Astrocyte of the hippocampus (primary cell): ENCODE data around the gene PTGES2.

Experiments
- DNase-seq: peaks from one replicate; pipeline ENCODE4 v3.0.0; 2011; ENCODE audit warnings: low read depth, low spot score

The PTGES2 gene

DNA sequence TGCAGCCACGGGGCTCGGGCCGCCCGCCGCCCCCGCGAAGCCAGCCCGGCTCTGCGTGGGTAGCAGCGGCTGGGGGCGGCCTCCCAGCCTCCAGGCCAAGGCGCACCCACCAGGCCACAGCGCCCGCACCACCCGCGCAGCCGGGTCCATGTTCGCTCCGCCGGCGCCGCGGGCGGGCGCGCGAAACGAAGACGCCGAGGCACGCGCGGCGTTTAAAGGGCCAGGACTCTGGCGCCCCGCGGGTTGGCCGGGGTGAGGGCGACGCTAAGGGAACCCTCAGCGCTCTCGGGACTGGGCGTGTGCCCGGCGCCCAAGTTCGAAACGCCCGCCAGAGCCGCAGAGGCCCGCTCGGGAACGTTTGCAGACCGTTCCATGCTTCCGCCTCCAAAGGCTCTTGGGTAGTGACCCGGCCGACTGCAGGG, at the start of gene PTGES2:
TSS of gene PTGES2 (minus strand) at position 162 of the 422 bp plus-strand sequence. CDS start at position 150, 12 bp downstream.
- DNase-seq, result peak; percentile 95

DNA sequence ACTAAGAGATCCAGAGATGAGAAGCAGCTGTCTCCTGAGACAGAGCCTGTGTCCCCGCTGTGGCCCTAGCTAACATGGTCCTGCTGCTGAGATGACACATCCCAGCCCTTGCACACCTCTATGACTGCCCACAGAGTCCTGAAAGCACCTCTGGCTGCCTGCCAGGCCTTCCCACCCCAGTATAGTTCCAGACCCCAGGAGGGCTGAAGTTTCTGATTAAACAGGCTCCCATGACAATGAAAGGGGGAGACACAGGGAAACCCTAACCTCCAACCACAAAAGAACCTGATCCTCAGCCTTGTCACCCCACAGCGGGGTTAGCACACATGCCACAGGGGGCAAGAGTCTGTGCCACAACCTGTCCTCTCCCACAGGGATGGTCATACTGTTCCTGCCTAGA, 48.2 kb upstream of the PTGES2 start:
- DNase-seq, result no peak

DNA sequence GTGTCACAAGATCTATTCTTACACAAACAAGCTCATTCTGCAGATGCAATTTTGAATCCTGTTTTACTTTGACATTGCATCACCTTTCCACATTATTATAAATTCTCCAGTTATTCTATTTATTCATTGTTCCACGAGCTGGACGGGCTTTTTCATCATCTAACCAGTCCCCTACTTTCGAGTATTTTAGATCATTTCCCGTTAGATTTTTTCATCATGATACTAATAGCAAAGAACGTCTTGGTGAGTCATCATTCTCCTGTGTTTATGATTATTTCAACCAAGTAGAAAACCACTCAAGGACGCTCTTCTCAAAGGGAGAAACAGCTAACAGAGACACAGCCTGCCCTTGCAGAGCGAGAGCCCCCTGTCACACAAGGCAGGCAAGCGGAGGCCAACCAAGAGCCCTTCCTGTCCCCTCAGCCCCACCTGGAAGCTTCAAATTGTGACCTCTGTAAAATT, 47.6 kb upstream of the PTGES2 start:
- DNase-seq, result peak; percentile 35

DNA sequence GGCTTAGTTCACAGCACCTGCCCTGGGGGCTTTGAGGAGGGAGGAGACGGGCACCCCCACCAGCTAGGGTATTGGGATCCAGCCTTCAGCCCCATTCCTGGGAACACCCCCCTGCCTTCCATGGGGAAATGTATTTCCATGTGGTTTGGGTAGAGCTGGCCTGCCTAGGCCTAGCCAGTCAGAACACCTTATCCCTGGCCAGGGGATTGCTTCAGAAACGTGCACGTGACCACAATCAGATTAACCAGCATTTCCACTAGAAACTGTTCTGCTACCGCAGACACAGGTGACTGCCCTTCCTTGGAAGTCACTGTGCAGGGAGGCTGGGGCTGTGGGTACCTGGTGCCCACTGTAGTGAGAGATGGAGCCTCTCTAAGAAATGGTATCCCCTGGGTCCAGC, 46.5 kb upstream of the PTGES2 start:
- DNase-seq, result no peak

DNA sequence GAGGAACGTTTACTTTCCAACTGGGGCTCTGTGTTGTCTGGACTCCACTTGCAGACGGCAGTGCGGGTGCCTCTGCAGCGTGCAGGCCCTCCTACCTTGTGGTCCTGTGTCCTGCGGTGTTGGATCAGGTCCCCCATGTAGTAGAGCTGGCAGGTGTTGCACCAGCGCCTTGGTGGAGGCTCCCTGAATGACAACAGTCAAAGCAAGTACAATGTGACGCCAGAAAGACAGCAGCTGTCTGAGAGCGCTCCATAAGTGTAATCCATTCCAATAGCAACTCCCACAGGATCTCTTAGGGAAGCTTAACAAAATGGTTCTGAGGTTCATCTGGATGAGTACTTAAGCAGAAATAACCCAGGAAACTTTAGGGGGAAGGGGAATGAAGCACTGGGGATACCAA, 42.4 kb upstream of the PTGES2 start:
- no peak for DNase-seq

DNA sequence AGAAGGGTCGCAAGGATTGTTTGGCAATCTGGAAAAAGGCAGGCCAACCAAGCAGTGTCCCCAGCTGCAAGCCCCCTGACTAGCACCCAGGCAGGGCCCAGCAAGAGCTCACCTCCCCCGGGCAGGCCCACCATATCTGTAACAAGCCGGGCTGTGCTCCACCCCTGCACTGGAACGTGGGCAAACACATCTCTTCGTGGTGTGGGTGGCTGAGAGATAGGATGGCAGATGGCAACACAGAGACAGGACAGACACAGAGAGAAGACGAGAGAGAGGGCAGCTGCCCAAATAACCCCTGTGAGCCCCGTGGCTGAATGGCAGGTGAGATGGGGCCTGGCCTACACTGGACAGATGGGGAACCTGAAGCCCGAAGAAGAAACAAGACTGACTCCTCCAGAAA, 42.0 kb upstream of the PTGES2 start:
- DNase-seq, result no peak

DNA sequence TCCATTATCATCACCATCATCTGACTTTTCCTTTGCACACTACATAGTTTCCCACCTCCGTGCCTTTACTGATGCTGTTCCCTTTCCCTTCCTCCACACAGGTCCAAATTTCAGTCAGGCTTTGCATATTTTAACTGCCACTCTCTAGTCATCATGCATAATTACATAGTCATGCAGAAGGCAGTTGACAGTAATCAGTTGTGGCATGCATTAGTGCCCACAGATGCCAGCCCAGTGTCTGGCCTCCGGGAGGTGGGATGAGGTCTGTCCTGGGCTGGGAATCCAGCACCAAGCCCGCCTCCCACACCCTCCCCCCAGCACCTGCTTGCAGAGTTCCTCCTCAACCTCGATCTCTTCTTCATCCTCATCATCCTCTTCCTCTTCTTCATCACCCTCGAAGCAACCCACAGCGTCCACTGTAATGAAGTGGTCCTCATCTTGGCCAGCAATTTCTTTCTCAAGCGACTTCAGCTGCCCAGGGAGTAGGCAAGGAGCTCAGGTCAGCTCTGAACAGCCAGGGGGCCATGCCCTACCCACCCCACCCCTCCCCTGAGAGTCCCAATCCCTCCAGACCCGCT, 41.3 kb upstream of the PTGES2 start:
- DNase-seq, result peak; percentile 48

DNA sequence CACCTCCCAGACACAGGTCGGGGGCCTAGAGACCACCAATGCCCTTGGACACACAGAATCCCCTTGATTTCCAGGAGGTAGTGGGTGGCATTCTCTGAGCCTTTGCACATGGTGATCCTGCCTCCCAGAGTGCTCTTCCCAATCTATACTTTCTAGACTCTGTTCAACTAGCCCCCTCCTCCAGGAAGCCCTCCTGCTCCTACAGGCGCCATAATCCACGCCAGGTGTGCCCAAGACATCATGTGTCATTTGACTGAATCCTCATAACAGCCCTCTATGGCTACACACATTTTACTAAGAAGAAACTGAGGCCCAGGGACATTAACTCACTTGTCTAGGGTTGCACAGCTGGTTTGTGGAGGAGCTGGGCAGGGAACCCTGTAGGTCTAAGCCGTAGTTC, 39.7 kb upstream of the PTGES2 start:
- DNase-seq, result no peak

DNA sequence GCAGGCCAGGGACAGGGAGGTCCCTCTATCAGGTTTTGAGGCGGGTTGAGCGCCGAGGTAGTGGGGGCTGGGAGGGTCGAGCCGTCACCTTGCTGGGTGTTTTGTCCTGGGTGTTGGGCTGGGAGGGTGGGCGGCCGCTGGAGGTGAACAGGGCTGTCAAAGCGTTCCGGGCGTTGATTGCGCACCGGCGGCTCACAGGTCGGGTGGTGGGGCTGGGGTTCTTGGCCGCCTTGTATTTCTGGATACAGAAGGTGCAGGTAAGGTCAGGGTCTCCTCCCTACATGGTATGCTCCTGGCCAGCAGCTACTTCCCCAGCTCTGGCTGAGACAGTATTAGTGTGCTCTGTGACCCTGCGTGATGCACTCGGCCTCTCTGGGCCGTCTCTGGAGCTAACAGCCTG, 38.6 kb upstream of the PTGES2 start:
- DNase-seq, result no peak

DNA sequence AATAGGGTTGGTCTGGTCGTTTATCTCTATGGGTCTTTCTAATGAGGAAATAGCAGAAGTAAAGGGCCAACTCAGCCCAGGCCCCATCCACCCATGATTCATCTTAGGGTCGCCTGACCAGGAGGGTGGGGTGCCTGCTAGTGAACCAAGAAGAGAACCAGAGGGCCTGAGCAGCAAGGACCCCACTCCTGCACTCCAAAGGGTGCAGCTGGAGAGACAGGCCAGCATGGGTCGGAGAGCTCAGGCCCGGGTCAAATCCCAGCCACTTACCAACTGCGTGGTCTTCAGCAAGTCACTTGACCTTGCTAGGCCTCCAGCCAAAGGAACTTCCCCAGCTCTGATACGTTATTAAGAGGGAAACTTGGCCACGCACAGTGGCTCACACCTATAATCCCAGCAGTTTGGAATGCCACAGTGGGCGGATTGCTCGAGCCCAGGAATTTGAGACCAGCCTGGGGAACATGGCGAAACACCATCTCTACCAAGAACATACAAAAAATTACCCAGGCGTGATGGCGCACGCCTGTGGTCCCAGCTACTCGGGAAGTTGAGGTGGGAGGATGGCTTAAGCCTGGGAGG, 36.9 kb upstream of the PTGES2 start:
- peak; percentile 48 for DNase-seq

DNA sequence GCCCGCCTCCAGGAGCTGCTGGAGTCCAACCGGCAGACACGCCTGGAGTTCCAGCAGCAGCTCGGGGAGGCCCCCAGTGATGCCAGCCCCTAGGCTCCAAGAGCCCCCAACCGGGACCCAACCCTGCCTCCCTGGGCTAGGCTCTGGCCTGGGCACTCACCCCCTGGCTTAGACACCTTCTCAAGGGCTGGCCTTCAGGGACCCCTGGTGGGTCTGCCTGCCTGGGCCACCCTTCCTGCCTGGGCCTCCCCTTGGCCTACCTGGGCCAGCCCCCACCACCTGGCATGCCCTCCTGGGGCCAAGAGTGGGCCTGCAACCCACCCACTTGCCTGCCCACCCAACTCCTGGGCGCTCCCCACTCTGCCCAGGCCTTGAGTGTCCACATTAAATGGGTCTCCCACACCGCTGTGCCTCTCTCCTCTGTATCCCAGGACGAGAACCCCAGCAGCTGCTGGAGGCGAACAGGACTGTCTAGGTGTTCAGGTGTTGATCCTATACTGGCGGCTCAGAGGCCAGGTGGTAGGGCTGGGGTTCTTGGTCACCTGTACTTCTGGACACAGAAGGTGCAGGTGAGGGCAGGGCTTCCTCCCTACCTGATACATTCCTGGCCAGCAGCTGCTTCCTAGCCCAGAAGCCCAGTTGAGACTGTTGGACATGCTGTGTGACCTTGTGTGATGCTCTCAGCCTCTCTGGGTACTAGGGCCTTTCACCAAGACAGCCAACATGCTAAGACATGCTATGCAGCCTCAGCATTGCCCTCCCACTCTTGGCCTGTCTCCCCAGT, 36.2 kb upstream of the PTGES2 start:
- DNase-seq, result no peak

DNA sequence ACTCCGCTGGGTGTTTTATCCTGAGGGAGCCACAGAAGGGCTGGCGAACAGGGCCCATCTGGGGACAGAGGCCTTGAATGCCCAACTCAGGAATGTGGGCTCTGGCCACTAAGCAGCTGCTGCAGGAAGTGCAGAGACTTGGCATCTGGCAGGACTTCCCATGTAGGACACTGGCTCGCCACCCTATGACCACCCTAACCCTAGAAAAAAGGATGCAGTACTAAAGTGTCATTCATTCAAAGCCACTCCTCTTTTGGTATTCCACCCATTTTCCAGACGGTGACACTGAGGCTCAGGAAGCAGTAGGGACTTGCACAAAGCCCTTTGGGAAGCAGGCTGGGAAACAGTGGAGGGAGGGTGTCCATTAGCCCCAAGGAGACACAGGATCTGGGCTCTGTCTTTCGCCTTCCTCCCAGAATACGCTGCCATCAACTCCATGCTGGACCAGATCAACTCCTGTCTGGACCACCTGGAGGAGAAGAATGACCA, 35.5 kb upstream of the PTGES2 start:
- no peak for DNase-seq

DNA sequence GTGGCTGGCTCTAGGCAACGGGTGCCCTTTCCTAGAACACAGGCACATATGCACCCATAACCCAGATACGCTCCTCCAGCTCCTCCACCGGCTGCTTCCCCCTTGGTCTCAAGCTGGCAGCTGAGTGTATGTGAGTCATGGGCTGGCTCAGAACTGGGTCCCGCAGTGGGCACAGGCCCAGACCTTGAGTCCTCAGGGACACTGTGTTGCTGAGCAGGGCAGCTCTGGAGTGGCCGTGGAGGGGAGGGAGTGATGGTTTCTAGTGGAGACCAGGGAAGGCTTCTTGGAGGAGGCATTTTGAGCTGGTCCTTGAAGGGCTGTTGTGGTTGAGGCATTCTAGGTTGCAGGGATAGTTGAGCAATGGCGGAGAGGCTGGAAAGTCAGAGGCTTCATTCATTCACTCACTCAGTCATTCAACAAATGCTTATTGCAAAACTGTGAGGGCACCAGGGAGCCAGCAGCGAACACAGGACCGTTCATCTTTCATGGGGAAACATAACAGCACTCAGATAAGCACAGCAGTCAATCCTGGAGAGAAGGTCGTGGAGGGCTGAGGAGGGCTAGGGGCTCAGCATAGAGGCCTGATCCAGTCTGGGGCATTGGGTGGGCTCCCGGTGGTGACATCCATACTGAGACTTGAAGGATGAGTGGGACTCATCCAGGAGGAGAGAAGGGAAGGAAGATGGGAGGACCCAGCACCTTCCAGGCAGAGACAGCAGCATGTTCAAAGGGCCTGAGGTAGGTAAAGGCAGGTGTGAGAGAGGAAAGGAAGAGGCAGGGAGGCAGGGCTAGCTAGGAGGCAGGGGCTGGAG, 34.9 kb upstream of the PTGES2 start:
- DNase-seq, result peak; percentile 73

DNA sequence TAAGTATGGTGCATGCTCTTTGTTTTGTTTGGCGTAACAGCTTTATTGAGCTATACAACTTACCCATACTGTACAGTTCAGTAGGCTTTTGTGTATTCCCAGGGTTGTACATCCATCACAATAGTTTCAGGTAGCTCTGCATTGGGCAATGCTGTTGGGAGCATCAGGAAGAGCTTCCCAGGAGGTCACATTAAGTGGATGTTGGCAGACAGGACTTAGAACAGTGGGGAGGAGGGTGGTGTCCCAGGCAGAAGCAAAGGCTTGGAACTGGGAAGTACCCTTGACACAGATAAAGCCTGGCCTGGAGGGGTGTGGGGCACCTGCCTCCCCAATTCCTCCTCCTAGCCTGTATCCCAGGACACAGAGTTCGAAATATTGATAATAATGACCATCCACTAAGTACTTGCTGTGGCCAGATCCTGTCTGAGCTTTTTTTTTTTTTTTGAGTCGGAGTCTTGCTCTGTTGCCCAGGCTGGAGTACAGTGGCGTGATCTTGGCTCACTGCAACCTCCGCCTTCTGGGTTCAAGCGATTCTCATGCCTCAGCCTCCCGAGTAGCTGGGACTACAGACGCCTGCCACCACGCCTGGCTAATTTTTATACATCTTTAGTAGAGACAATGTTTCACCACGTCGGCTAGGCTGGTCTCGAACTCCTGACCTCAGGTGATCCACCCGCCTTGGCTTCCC, 33.8 kb upstream of the PTGES2 start:
- no peak for DNase-seq

DNA sequence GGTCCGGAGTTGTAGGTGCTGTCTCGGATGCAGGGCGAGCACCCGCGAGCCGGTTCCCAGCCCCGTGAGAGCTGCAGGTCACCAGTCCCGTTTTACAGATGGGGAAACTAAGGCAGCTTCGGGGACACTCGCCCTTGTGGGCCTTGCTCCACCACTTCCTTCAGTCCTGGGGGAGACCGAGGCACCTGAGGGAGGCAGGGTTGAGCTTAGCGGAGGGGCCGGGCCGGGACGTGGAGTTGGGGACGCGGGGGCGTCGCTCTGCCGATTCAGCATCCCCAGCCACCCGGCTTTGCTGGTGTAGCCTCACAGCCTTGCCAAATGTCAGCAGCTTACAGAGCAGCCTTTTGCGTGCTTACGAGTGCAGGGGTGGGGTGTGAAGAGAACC, 33.1 kb upstream of the PTGES2 start:
- DNase-seq, result peak; percentile 38

DNA sequence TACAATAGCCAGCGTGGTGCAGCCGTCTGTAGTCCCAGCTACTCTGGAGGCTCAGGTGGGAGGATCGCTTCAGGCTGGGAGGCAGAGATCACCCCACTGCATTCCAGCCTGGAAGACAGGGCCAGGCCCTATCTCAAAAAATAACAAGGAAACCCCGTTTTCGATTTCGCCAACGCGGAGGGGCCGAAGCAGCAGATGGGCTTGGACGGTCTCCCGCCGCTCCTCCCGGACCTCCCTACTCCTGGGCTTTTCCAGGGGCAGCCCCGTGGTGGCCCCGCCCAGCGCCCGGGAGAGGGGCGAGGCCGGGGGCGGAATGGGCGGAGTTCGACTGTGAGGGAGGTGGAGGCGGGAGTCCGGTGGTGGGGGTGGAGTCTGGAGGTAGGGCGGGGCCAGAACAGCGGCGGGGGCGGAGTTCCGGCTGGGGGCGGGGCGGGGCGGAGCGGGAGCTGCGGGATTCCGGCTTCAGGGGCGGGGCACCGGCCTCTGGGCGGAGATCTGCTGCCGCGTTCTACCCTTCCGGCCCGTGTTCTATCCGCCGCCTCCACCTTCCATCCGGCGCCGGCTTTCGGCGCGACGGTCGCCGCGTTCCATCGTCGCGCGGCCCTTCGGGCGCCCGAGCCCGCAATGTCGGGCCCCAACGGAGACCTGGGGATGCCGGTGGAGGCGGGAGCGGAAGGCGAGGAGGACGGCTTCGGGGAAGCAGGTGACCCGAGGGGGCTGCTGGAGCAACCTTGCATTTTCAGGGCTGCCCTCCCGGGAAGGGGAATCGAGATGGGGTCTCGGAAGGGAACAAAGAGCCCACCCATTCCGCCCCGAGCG, 32.5 kb upstream of the PTGES2 start, which contains the start of gene BBLN:
TSS of gene BBLN (plus strand) at position 482 of the 819 bp plus-strand sequence. CDS start at position 625, 143 bp downstream.
- DNase-seq, result peak; percentile 96

DNA sequence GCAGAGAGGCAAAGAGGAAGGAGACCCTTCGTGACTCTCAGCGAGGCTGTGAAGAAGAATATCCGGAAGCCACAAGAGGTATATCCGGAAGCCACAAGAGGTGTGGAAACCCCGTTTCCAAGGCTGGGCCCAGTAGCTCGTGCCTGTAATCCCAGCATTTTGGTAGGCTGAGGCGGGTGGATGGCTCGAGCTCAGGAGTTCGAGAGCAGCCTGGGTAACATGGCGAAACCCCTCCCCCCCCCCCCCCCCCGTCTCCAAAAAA, 31.9 kb upstream of the PTGES2 start:
- no peak for DNase-seq

DNA sequence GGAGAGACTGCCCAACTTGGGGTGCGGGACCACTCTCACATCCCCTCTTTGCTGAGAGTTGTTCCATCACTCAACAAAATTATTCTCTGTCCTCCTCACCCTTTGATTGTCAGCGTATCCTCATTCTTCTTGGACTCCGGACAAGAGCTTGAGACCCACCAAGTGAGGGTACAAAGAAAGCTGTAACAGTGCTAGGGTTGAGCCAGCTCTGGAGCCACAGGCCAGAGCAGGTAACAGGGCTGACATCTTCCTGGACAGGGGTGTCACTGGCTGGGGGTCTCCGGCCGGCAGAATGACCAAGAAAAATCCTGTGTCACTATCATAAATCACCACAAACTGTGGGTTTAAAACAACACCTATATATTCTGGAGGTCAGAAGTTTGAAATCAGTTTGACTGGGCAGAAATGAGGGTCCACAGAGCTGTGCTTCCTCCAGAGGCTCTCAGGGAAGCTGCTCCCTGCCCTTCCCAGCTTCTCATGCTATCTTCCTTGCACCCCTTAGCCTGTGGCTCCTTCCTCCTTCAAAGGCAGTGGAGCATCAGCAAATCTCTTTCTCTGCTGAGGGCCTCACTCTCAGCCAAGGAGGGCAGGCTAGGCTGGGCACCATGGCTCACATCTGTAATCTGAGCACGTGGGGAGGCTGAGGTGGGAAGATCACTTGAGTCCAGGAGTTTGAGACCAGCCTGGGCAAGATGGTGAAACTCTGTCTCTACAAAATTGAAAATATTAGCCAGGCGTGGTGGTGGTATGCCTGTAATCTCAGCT, 28.4 kb upstream of the PTGES2 start:
- no peak for DNase-seq

DNA sequence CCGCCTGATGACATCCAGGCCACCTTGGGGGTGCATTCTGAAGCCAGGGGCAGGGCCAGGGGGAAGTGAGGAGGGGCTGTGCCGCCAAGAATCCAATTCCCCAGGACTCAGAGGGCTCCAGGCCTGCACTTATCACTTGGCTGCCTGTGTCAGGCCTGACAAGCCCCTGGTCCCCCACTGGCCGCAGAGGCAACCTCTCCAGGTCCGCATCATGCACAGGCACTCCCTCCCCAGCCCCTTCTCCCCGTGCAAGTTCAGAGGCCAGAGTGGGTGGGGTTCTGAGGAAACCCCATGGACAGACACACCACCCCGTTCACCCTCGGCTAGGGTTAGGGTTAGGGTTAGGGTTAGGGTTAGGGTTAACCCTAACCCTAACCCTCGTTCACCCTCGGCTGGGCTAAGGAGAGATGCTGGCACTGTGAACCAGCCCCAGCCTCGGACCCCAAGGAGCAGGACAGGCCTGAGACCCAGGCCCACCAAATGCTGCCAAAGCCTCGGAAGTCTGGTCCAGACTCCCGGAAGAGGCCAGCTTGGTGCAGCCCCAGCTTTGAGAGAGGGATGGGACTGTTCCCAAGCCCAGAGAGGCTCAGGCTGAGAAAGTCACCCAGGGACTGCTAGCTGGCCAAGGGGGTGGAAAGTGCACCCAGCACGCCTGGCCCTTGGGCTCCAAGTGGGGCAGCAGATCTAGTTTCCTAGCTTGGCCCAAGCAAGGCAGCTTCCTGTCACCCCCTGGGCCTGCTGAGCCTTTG, 26.6 kb upstream of the PTGES2 start:
- DNase-seq, result no peak
